HG03025 (cell line): ENCODE data around the gene GDPD5.

Experiments used
- ATAC-seq: cut with Tn5 transposase; IDR thresholded peaks from one replicate; pipeline ENCODE4 v1.9.1; 2021; ENCODE audit warnings: mild to moderate bottlenecking, moderate library complexity; ENCODE audit not compliant: unreplicated experiment, low FRiP score

The GDPD5 gene

GRCh38 chr11:75558939-75559843, 33.5 kb upstream of the GDPD5 start:
- ATAC-seq: no peak

- no peak for ATAC-seq
Observed at GRCh38 chr11:75557666-75558494, 32.1 kb upstream of the GDPD5 start.

- no peak for ATAC-seq
Observed at GRCh38 chr11:75556275-75556674, 30.5 kb upstream of the GDPD5 start.

- ATAC-seq: no peak
Observed at GRCh38 chr11:75555079-75555811, 29.5 kb upstream of the GDPD5 start.

GRCh38 chr11:75554258-75555022, 28.7 kb upstream of the GDPD5 start:
- ATAC-seq: no peak

GRCh38 chr11:75553889-75554257, 28.1 kb upstream of the GDPD5 start:
- no peak for ATAC-seq

GRCh38 chr11:75553182-75553581, 27.4 kb upstream of the GDPD5 start:
- ATAC-seq: no peak

GRCh38 chr11:75549370-75549958, 23.7 kb upstream of the GDPD5 start:
- ATAC-seq: no peak

GRCh38 chr11:75548595-75549272, 23.0 kb upstream of the GDPD5 start:
- no peak for ATAC-seq

GRCh38 chr11:75547617-75548058, 21.9 kb upstream of the GDPD5 start:
- ATAC-seq: no peak

- ATAC-seq: no peak
Observed at GRCh38 chr11:75547177-75547576, 21.4 kb upstream of the GDPD5 start.

GRCh38 chr11:75543806-75544205, 18.1 kb upstream of the GDPD5 start:
- ATAC-seq: no peak

- ATAC-seq: no peak
Observed at GRCh38 chr11:75542088-75542438, 16.3 kb upstream of the GDPD5 start.

- no peak for ATAC-seq
Observed at GRCh38 chr11:75541193-75542087, 15.7 kb upstream of the GDPD5 start.

GRCh38 chr11:75539459-75540334, 14.0 kb upstream of the GDPD5 start:
- ATAC-seq: no peak

GRCh38 chr11:75538150-75538942, 12.6 kb upstream of the GDPD5 start:
- no peak for ATAC-seq

- ATAC-seq: no peak
Observed at GRCh38 chr11:75537740-75538139, 12.0 kb upstream of the GDPD5 start.
